GM10248 (cell line): ENCODE results near the gene DNAJC6.

ENCODE experiments used
- CTCF ChIA-PET: fragments of 300-600 bp; sonication (Branson Sonifier 250); formaldehyde crosslinking; extraction: SDS; loops from one replicate; lab custom pipeline; 2021; ENCODE audit warnings: antibody characterized with exemption; lab: Yijun Ruan, JAX
- POLR2A ChIA-PET: fragments of 350-650 bp; sonication (Branson Sonifier 250); formaldehyde crosslinking; extraction: SDS; loops from one replicate; lab custom pipeline; 2020; ENCODE audit warnings: antibody characterized with exemption; lab: Yijun Ruan, JAX
- DNase-seq: peaks from one replicate; pipeline ENCODE4 v3.0.0; 2012; ENCODE audit errors: extremely low spot score
- CTCF ChIP-seq: IDR thresholded peaks from 2 replicates; pipeline ENCODE4 v1.5.1; 2012; ENCODE audit warnings: mild to moderate bottlenecking, low read depth; ENCODE audit errors: extremely low read depth, missing control alignments, control extremely low read depth

The DNAJC6 gene

GRCh38 chr1:65292861-65293593 lies 16.3 kb upstream of the DNAJC6 start:
- POLR2A ChIA-PET: no interaction called here
- CTCF ChIA-PET: no interaction called here
- no peak for DNase-seq
- no peak for TF ChIP-seq CTCF

- TF ChIP-seq CTCF: no peak
- DNase-seq: no peak
- ChIA-PET CTCF (interaction anchor here (0.7 kb wide), 1 partner anchor 151 kb away, joined by 3 read pairs; no protein-coding TSS in a partner anchor), POLR2A (no interaction called here)
These were observed 11.6 kb upstream of the DNAJC6 start for GRCh38 chr1:65297706-65298105.

GRCh38 chr1:65299328-65299727 lies 10.0 kb upstream of the DNAJC6 start:
- POLR2A ChIA-PET: no interaction called here
- CTCF ChIA-PET: interaction anchor here (1.0 to 1.2 kb wide), 2 partner anchors 14 to 40 kb away, joined by 4 to 5 read pairs; no protein-coding TSS in a partner anchor
- no peak for DNase-seq
- no peak for TF ChIP-seq CTCF

- DNase-seq: no peak
- no peak for TF ChIP-seq CTCF
- ChIA-PET CTCF (interaction anchor here (1.4 kb wide), 1 partner anchor 19 kb away, joined by 4 read pairs; no protein-coding TSS in a partner anchor), POLR2A (no interaction called here)
These were observed 501 bp upstream of the DNAJC6 start for GRCh38 chr1:65308781-65309303.

- no peak for TF ChIP-seq CTCF
- CTCF ChIA-PET: no interaction called here
- POLR2A ChIA-PET: no interaction called here
- DNase-seq: no peak
These were observed 790 bp downstream of the DNAJC6 start for GRCh38 chr1:65310078-65310587.

GRCh38 chr1:65311760-65312159 lies 2.4 kb downstream of the DNAJC6 start:
- no peak for DNase-seq
- ChIA-PET CTCF (no interaction called here), POLR2A (no interaction called here)
- no peak for TF ChIP-seq CTCF
